H9 (cell line): ENCODE data around the gene PTGES2. TPM values are rescaled to one million over a fixed set of nuclear protein-coding genes. Genes with fewer than 3 reads are reported as not detected.

Experiments used
- DNase-seq: peaks from one replicate; pipeline ENCODE4 v3.0.0-alpha.2; 2017
- H2AFZ ChIP-seq: one replicate; pipeline ENCODE4 v1.6.1; 2013; ENCODE audit warnings: mild to moderate bottlenecking, low read length, control low read depth, moderate library complexity
- H2AK5ac ChIP-seq: 2 replicates; pipeline ENCODE4 v1.6.1; 2013; ENCODE audit warnings: low read length, control low read depth, mixed read lengths; ENCODE audit not compliant: insufficient read length
- H2BK120ac ChIP-seq: one replicate; pipeline ENCODE4 v1.6.1; 2013; ENCODE audit warnings: low read depth, mild to moderate bottlenecking, low read length, control low read depth, inconsistent platforms; ENCODE audit not compliant: poor library complexity, severe bottlenecking
- H2BK12ac ChIP-seq: 2 replicates; pipeline ENCODE4 v1.6.1; 2013; ENCODE audit warnings: low read length, control low read depth, mixed read lengths, low read depth; ENCODE audit not compliant: insufficient read length
- H2BK15ac ChIP-seq: 2 replicates; pipeline ENCODE4 v1.6.1; 2013; ENCODE audit warnings: low read depth, low read length, control low read depth
- H2BK20ac ChIP-seq: one replicate; pipeline ENCODE4 v1.6.1; 2013; ENCODE audit warnings: low read depth, mild to moderate bottlenecking, low read length, control low read depth, inconsistent platforms; ENCODE audit not compliant: poor library complexity, severe bottlenecking
- H2BK5ac ChIP-seq: 2 replicates; pipeline ENCODE4 v1.6.1; 2013; ENCODE audit warnings: low read length, control low read depth, mixed read lengths; ENCODE audit not compliant: insufficient read length
- H3K14ac ChIP-seq: 2 replicates; pipeline ENCODE4 v1.6.1; 2013; ENCODE audit warnings: low read length, control low read depth; ENCODE audit not compliant: insufficient read depth
- H3K18ac ChIP-seq: 2 replicates; pipeline ENCODE4 v1.6.1; 2013; ENCODE audit warnings: low read depth, mild to moderate bottlenecking, mixed read lengths, low read length, control low read depth; ENCODE audit not compliant: insufficient read length
- H3K23ac ChIP-seq: 2 replicates; pipeline ENCODE4 v1.6.1; 2013; ENCODE audit warnings: low read length, control low read depth, mixed read lengths, low read depth; ENCODE audit not compliant: insufficient read length
- H3K23me2 ChIP-seq: 2 replicates; pipeline ENCODE4 v1.6.1; 2013; ENCODE audit warnings: low read depth, mild to moderate bottlenecking, mixed read lengths, low read length, control low read depth; ENCODE audit not compliant: insufficient read length, poor library complexity, severe bottlenecking
- H3K27ac ChIP-seq: 2 replicates; pipeline ENCODE4 v1.5.1; 2013; ENCODE audit warnings: low read length, control low read depth, mixed read lengths, low read depth; ENCODE audit not compliant: insufficient read length
- H3K27me3 ChIP-seq: 2 replicates; pipeline ENCODE4 v1.6.1; 2013; ENCODE audit warnings: low read length, control low read depth, inconsistent platforms; ENCODE audit not compliant: insufficient read depth
- H3K4ac ChIP-seq: 2 replicates; pipeline ENCODE4 v1.6.1; 2013; ENCODE audit warnings: low read depth, mild to moderate bottlenecking, control low read depth, inconsistent platforms, low read length, moderate library complexity
- H3K4me1 ChIP-seq: 2 replicates; pipeline ENCODE4 v1.6.1; 2013; ENCODE audit warnings: low read length, control low read depth, inconsistent platforms; ENCODE audit not compliant: insufficient read depth
- H3K4me2 ChIP-seq: 2 replicates; pipeline ENCODE4 v1.6.1; 2013; ENCODE audit warnings: low read length, control low read depth, mixed read lengths; ENCODE audit not compliant: insufficient read length, insufficient read depth
- H3K56ac ChIP-seq: 2 replicates; pipeline ENCODE4 v1.6.1; 2013; ENCODE audit warnings: low read depth, mild to moderate bottlenecking, mixed read lengths, low read length, control low read depth; ENCODE audit not compliant: insufficient read length
- H3K79me1 ChIP-seq: 2 replicates; pipeline ENCODE4 v1.6.1; 2013; ENCODE audit warnings: low read depth, mild to moderate bottlenecking, moderate library complexity, low read length, control low read depth, inconsistent platforms; ENCODE audit not compliant: insufficient read depth, poor library complexity, severe bottlenecking
- H3K79me2 ChIP-seq: 2 replicates; pipeline ENCODE4 v1.6.1; 2013; ENCODE audit warnings: low read length, control low read depth, inconsistent platforms; ENCODE audit not compliant: insufficient read depth
- H3K9ac ChIP-seq: 2 replicates; pipeline ENCODE4 v1.6.1; 2013; ENCODE audit warnings: low read length, control low read depth, mixed read lengths; ENCODE audit not compliant: insufficient read length; ENCODE audit errors: extremely low read depth
- H3K9me3 ChIP-seq: one replicate; pipeline ENCODE4 v1.6.1; 2013; ENCODE audit warnings: low read depth, low read length, inconsistent platforms; ENCODE audit not compliant: control insufficient read depth
- H3T11ph ChIP-seq: one replicate; pipeline ENCODE4 v1.6.1; 2013; ENCODE audit warnings: mild to moderate bottlenecking, low read length, control low read depth, inconsistent platforms
- H4K20me1 ChIP-seq: one replicate; pipeline ENCODE4 v1.6.1; 2013; ENCODE audit not compliant: control insufficient read depth, insufficient read length, insufficient read depth
- H4K5ac ChIP-seq: 2 replicates; pipeline ENCODE4 v1.6.1; 2013; ENCODE audit warnings: low read depth, mild to moderate bottlenecking, mixed read lengths, low read length, control low read depth; ENCODE audit not compliant: insufficient read length
- H4K8ac ChIP-seq: replicated peaks from 2 replicates; pipeline ENCODE4 v1.6.1; 2013; ENCODE audit warnings: low read length, control low read depth, mixed read lengths, low read depth; ENCODE audit not compliant: insufficient read length
- H4K91ac ChIP-seq: 2 replicates; pipeline ENCODE4 v1.6.1; 2013; ENCODE audit warnings: low read depth, mild to moderate bottlenecking, moderate library complexity, mixed read lengths, low read length, control low read depth; ENCODE audit not compliant: insufficient read length
- H3K27ac Mint-ChIP-seq, 3 experiments: 2 replicates in 2 of 3; 3 replicates in 1 of 3; pipeline ENCODE4 v1.8.0; 2020 to 2021; ENCODE audit warnings: mixed read lengths in 3 of 3, mild to moderate bottlenecking in 1 of 3, moderate library complexity in 1 of 3
- H3K27me3 Mint-ChIP-seq: 2 replicates; pipeline ENCODE4 v1.8.0; 2021; ENCODE audit warnings: low read depth, mild to moderate bottlenecking, moderate library complexity, mixed read lengths
- H3K36me3 Mint-ChIP-seq, 3 experiments: 2 replicates in 2 of 3; 3 replicates in 1 of 3; pipeline ENCODE4 v1.8.0; 2020 to 2021; ENCODE audit warnings: low read depth in 3 of 3, mixed read lengths in 3 of 3; ENCODE audit not compliant: insufficient read depth in 1 of 3
- H3K4me1 Mint-ChIP-seq, 2 experiments: 2 replicates each; pipeline ENCODE4 v1.8.0; 2020; ENCODE audit warnings: mixed read lengths in 2 of 2
- H3K4me3 Mint-ChIP-seq, 2 experiments: 2 replicates in 1 of 2; 3 replicates in 1 of 2; pipeline ENCODE4 v1.8.0; 2020 to 2021; ENCODE audit warnings: mild to moderate bottlenecking in 2 of 2, mixed read lengths in 2 of 2, moderate library complexity in 1 of 2
- H3K9me3 Mint-ChIP-seq, 2 experiments: 2 replicates in 1 of 2; 3 replicates in 1 of 2; pipeline ENCODE4 v1.8.0; 2020; ENCODE audit warnings: mild to moderate bottlenecking in 2 of 2, mixed read lengths in 2 of 2, moderate library complexity in 1 of 2
- CTCF ChIP-seq: fragments of 200-600 bp; sonication (generic); conservative IDR thresholded peaks from 3 replicates; pipeline ENCODE4 v1.8.0; 2021; ENCODE audit warnings: antibody characterized with exemption, mild to moderate bottlenecking
- WGBS: extraction: QIAGEN DNeasy Blood & Tissue Kit; methylation state at CpG from one replicate; pipeline ENCODE4 v1.1.7; 2013; ENCODE audit warnings: missing lambda C conversion rate, low lambda C conversion rate, mixed read lengths; ENCODE audit not compliant: insufficient read length; ENCODE audit errors: extremely low coverage; 5-methylcytosine and 5-hydroxymethylcytosine counted together
- total RNA-seq: library from RNA; stranded (reverse); gene quantifications from 2 replicates; pipeline ENCODE4 v1.2.1, GENCODE V29; 2021

PTGES2 gene
- total RNA-seq, 1 experiment from 2014 or later: 63.9 TPM

- H2BK5ac ChIP-seq: no peak overlapping the region
- no peaks in the 10 kb centered on the region for H3K9me3 Mint-ChIP-seq
- H3K4me1 ChIP-seq: no peaks in the 10 kb centered on the region
- H4K5ac ChIP-seq: no peak overlapping the region
- H2BK15ac ChIP-seq: no peak overlapping the region
- H3K27me3 ChIP-seq: no peaks in the 10 kb centered on the region
- no peak overlapping the region for H2BK12ac ChIP-seq
- H3K23me2 ChIP-seq: no peaks in the 10 kb centered on the region
- H3K23ac ChIP-seq: no peak overlapping the region
- H2AFZ ChIP-seq: no peak overlapping the region
- H3K18ac ChIP-seq: no peak overlapping the region
- H3K4me1 Mint-ChIP-seq: peaks cover 12 to 14% of the 10 kb centered on the region in 2 experiments
- no peak overlapping the region for H3K27ac Mint-ChIP-seq
- no peak overlapping the region for H2AK5ac ChIP-seq
- H2BK20ac ChIP-seq: no peak overlapping the region
- no peaks in the 10 kb centered on the region for H3K9me3 ChIP-seq
- H3K27me3 Mint-ChIP-seq: peaks cover 7% of the 10 kb centered on the region; the same call in 1 of the 2 replicates
- H3K4me3 Mint-ChIP-seq: no peak overlapping the region
- H3K9ac ChIP-seq: no peak overlapping the region
- no peaks in the 10 kb centered on the region for H3K79me1 ChIP-seq
- no peak overlapping the region for H3K56ac ChIP-seq
- H4K8ac ChIP-seq: no peak overlapping the region
- no peaks in the 10 kb centered on the region for H3K79me2 ChIP-seq
- H3K4me2 ChIP-seq: no peak overlapping the region
- H3K14ac ChIP-seq: no peak overlapping the region
- H4K20me1 ChIP-seq: no peaks in the 10 kb centered on the region
- no peak overlapping the region for H3K27ac ChIP-seq
- H2BK120ac ChIP-seq: no peak overlapping the region
- WGBS: no CpG with 5 or more reads among the region's 4 CpGs
- H3K36me3 Mint-ChIP-seq: no peaks in the 10 kb centered on the region
- H3K4ac ChIP-seq: no peak overlapping the region
- no peak for DNase-seq
- H3T11ph ChIP-seq: no peak overlapping the region
- TF ChIP-seq CTCF: no peak
- no peak overlapping the region for H4K91ac ChIP-seq
These were observed 14.5 kb upstream of the PTGES2 start for GRCh38 chr9:128142061-128142460.
